ENCODE measurements around the gene TLCD3B. TPM values are rescaled to one million over a fixed set of nuclear protein-coding genes. Genes with fewer than 3 reads are reported as not detected.

Gene TLCD3B
- total and polyA plus RNA-seq, 9 of the 15 experiments (the other 6 are each of a cell fraction or from before 2014, with no cell fraction given) = 0.10 to 0.52 (median 0.23) TPM; not detected in 4

DNA sequence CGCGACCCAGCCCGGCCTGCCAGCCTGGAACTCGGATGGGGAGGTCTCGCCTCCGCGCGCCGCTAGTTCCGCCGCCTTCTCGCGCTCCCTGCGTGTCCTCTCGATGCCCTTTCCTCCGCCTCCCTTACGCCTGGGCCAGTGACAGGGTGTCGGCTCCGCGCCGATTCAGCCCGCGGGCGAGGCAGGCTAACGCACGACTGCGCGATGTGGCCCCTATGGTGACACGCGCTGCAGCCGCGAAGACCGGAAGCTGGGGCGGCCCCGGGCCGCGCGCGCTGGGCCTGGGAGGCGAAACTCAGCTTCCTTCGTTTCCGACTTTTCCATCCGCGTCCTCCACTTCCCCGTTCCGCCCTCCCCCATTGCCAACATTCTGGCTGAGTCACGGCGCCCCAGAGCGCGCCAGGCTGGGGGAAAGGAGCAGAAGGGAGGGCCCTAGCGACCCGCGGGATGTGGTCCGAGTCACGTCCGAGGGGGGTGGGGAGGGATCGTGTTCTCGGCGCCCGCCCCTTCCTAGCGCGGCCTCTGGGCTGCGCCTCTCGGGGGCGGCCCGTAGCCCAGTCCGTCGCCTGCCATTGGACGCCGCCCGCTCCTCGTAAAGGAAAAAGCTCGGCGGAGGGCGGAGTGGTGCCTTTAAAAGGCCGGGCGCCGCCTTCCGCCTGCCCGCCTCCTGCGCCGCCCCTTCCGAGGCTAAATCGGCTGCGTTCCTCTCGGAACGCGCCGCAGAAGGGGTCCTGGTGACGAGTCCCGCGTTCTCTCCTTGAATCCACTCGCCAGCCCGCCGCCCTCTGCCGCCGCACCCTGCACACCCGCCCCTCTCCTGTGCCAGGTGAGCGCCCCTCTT lies 34.3 kb upstream of the TLCD3B start, which contains the start of gene ALDOA (continued):
- TF ChIP-seq USF1 (CRISPR knock-in tag; IDR thresholded peaks at IDR 0.05) (peak; percentile 65), ZNF143 (CRISPR knock-in tag; IDR thresholded peaks at IDR 0.05) (peak; percentile 61), VEZF1 (CRISPR knock-in tag; IDR thresholded peaks at IDR 0.05) (peak; percentile 97), SIRT6 (IDR thresholded peaks at IDR 0.05; ENCODE audit: low read depth, low read length) (no peak), PHF8 (IDR thresholded peaks at IDR 0.05; ENCODE audit: borderline replicate concordance, low read length) (peak; percentile 68; the same call in 1 of the 2 replicates), ETV6 (IDR thresholded peaks at IDR 0.05; ENCODE audit: borderline replicate concordance in 1 of 2, low read depth in 2 of 2, low read length in 1 of 2) (peak; percentile 81 to 85; a peak in 3 of 4 replicates), ETV6 (CRISPR knock-in tag; IDR thresholded peaks at IDR 0.05; ENCODE audit: borderline replicate concordance) (no peak), MAFG (tag; conservative IDR thresholded peaks at IDR 0.05) (peak; percentile 89), PRMT5 (CRISPR knock-in tag; IDR thresholded peaks at IDR 0.05) (no peak), L3MBTL2 (IDR thresholded peaks at IDR 0.05) (peak; percentile 97), XRCC4 (IDR thresholded peaks at IDR 0.05; ENCODE audit: extremely low read depth, insufficient read depth, insufficient read length) (no peak), RBM14 (IDR thresholded peaks at IDR 0.05; ENCODE audit: borderline replicate concordance, insufficient read depth, low read depth, low read length) (0 out of 2 replicates have a peak, but pooled peaks have one; percentile 51), RBM34 (IDR thresholded peaks at IDR 0.05; ENCODE audit: borderline replicate concordance, insufficient read depth, low read length) (peak; percentile 87; the same call in 1 of the 2 replicates), MIER1 (IDR thresholded peaks at IDR 0.05; ENCODE audit: low read depth) (no peak), KLF6 (CRISPR knock-in tag; IDR thresholded peaks at IDR 0.05; ENCODE audit: borderline replicate concordance) (peak; percentile 29; the same call in 1 of the 2 replicates), ZNF133 (CRISPR knock-in tag; IDR thresholded peaks at IDR 0.05) (no peak), SUPT5H (IDR thresholded peaks at IDR 0.05) (peak; percentile 95)
- TF ChIP-seq, protein P1, sequence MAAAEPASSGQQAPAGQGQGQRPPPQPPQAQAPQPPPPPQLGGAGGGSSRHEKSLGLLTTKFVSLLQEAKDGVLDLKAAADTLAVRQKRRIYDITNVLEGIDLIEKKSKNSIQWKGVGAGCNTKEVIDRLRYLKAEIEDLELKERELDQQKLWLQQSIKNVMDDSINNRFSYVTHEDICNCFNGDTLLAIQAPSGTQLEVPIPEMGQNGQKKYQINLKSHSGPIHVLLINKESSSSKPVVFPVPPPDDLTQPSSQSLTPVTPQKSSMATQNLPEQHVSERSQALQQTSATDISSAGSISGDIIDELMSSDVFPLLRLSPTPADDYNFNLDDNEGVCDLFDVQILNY (CRISPR knock-in tag; IDR thresholded peaks at IDR 0.05) = peak; percentile 79; the same call in 1 of the 2 replicates
- TF ChIP-seq, protein P2, sequence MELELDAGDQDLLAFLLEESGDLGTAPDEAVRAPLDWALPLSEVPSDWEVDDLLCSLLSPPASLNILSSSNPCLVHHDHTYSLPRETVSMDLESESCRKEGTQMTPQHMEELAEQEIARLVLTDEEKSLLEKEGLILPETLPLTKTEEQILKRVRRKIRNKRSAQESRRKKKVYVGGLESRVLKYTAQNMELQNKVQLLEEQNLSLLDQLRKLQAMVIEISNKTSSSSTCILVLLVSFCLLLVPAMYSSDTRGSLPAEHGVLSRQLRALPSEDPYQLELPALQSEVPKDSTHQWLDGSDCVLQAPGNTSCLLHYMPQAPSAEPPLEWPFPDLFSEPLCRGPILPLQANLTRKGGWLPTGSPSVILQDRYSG (tag; conservative IDR thresholded peaks at IDR 0.05; ENCODE audit: low read depth) = peak; percentile 77; the same call in 1 of the 2 replicates
- TF ChIP-seq, protein P3, sequence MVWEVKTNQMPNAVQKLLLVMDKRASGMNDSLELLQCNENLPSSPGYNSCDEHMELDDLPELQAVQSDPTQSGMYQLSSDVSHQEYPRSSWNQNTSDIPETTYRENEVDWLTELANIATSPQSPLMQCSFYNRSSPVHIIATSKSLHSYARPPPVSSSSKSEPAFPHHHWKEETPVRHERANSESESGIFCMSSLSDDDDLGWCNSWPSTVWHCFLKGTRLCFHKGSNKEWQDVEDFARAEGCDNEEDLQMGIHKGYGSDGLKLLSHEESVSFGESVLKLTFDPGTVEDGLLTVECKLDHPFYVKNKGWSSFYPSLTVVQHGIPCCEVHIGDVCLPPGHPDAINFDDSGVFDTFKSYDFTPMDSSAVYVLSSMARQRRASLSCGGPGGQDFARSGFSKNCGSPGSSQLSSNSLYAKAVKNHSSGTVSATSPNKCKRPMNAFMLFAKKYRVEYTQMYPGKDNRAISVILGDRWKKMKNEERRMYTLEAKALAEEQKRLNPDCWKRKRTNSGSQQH (CRISPR knock-in tag; IDR thresholded peaks at IDR 0.05) = peak; percentile 34; the same call in 1 of the 2 replicates

All from K562 (cell line).